Measurements from ENCODE around the gene TIMM50. TPM values are rescaled to one million over a fixed set of nuclear protein-coding genes. Genes with fewer than 3 reads are reported as not detected.

TIMM50 gene
- total and polyA plus RNA-seq, 12 donors: 67.3 to 160 (median 79.9) TPM

DNA sequence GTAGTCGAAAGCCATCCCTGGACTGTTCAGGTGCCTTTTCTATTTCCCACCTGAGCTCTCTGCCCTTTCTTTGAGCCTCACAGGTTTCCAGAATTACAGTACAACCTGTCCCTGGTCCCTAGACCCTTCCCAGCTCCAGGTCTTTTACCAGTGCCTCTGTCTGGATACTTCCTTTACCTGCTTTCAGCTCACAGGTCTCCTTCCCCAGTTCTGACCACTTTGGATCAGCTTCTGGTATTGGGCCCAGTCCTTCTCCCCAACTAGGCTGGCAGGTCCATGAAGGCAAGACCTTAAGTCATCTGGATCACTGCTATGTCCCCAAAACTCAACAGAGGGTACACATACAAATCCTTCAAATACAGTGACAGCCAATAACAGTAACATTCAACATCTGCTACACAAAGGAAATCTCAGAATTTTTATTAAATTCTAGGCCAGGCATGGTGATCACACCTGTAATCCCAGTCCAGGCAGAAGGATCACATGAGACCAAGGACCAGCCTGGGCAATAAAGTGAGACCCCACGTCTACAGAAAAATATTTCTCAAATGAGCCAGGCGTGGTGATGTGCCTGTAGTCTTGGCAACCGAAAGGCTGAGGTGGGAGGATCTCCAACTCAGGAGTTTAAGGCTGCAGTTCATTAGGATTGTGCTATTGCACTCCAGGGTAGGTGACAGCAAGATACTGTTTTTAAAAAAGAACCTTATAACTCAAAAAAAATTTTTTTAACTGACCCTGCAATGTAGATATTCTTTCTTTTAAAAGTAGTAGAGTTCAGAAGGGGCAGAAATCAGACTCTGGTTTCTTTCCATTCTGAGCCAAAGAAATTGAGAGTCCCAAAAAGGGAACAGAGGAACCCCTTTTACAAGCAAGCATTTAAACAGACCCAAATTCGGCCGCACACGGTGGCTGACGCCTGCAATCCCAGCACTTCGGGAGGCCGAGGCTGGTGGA is 46.2 kb upstream of the TIMM50 start:
- Histone ChIP-seq H3K4me1 (peaks cover 10 to 49% (median 29%) of the 10 kb centered on the region in 9 donors), H3K9me3 (no peaks in the 10 kb centered on the region), H3K36me3 (peaks cover 0 to 34% (median 26%) of the 10 kb centered on the region in 9 donors), H3K27me3 (peaks cover 0 to 6% (median 0%) of the 10 kb centered on the region in 7 donors), H3K27ac (peak overlapping the region in 6 of 10 donors; percentile 84 to 96 (median 90)), H3K4me3 (peak overlapping the region in 9 of 10 donors; percentile 78 to 99 (median 86))
- 58 to 64% methylated on average over 10 of the region's 10 CpGs for WGBS, 2 donors
- no peak for DNase-seq
- intact Hi-C loops (cut with DNase I): no loop called here
- no peak for ATAC-seq
- TF ChIP-seq, protein P1, sequence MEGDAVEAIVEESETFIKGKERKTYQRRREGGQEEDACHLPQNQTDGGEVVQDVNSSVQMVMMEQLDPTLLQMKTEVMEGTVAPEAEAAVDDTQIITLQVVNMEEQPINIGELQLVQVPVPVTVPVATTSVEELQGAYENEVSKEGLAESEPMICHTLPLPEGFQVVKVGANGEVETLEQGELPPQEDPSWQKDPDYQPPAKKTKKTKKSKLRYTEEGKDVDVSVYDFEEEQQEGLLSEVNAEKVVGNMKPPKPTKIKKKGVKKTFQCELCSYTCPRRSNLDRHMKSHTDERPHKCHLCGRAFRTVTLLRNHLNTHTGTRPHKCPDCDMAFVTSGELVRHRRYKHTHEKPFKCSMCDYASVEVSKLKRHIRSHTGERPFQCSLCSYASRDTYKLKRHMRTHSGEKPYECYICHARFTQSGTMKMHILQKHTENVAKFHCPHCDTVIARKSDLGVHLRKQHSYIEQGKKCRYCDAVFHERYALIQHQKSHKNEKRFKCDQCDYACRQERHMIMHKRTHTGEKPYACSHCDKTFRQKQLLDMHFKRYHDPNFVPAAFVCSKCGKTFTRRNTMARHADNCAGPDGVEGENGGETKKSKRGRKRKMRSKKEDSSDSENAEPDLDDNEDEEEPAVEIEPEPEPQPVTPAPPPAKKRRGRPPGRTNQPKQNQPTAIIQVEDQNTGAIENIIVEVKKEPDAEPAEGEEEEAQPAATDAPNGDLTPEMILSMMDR (IDR thresholded peaks at IDR 0.05): no peak

DNA sequence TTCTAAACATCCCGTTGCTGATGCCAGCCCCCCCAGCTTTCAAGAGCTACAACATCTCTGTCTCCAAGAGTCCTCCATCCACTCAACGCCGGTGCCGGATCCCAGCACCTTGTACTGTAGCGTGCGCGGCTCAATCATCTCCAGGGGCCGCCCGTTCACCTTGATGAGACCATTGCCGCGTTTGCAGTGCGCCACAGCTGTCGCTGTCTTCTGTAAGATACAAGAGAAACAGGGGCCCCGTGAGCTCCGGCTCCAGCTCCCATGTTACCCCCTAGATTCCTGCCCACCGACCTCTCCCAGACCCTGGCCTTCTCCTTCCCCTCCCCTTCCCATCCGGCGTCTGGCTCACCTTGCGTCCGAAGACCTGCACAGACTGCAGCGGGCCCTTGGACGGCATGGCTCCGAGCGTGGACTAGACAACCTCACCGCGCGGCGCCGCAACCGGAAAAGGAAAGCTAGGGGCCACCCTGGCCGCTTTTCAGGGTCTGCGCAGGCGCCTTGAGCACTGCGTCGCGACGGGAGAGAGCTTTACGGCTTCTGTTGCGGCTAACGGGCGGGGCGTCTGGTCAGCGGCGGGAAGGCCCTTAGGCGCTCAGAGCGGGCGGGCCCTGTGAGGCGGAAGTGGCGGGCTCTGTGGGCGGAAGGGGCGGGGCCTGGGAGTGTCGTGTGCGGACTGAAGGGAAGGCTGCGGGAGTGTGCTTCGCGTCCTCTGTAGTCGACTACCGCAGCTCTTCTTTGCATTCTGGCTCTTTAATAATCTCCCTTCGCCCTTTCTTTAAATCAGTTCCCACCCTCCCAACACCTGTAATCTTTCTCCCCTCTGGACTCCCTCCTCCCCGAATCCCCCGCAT is 44.9 kb upstream of the TIMM50 start, which contains the start of gene RPS16:
Gene RPS16, minus strand, starts transcription at position 451 of the 851 bp plus-strand sequence. Its CDS starts 54 bp downstream, at position 397.
- ATAC-seq: peak; percentile 98 to 100 (median 99)
- H3K4me3 ChIP-seq: peak within 1 kb of the TSS; percentile 78 to 99 (median 84)
- H3K9me3 ChIP-seq: no peaks in the 10 kb centered on the region
- intact Hi-C loops (cut with DNase I): no loop called here
- H3K4me1 ChIP-seq: peaks cover 10 to 45% (median 27%) of the 10 kb centered on the region in 9 donors
- H3K27me3 ChIP-seq: peaks cover 0 to 6% (median 0%) of the 10 kb centered on the region in 7 donors
- 0% methylated on average over 61 of the region's 61 CpGs for WGBS, 2 donors
- H3K27ac ChIP-seq: peak within 1 kb of the TSS; percentile 59 to 96 (median 88)
- H3K36me3 ChIP-seq: peaks cover 0 to 34% (median 26%) of the 10 kb centered on the region in 9 donors
- peak; percentile 99 for DNase-seq
- TF ChIP-seq, protein P1 (IDR thresholded peaks at IDR 0.05): peak in 2 of 9 donors; percentile 9 to 18

DNA sequence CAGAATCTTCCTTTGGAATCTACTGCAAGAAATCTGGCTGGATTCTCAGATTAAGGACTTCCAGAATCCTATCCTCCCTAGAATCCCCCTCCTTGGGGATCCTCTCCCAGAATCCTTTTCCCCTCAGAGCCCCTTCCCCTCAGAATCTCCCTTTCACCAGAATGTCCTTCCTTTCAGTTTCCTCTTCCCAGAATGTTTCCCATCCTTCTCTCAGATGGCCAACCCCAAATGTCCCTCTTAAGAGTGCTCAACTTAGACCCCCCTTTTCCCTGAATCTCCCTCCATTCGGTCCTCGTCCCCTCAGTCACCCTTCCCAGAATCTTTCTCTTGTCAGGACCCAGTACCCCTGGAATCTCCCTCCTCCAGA is 44.3 kb upstream of the TIMM50 start:
- Histone ChIP-seq H3K36me3 (peaks cover 0 to 34% (median 26%) of the 10 kb centered on the region in 9 donors), H3K4me1 (peaks cover 10 to 40% (median 27%) of the 10 kb centered on the region in 9 donors), H3K9me3 (no peaks in the 10 kb centered on the region), H3K27me3 (peaks cover 0 to 6% (median 0%) of the 10 kb centered on the region in 7 donors), H3K4me3 (peak overlapping the region; percentile 18 to 99 (median 84)), H3K27ac (peak overlapping the region; percentile 28 to 96 (median 87))
- TF ChIP-seq, protein P1 (IDR thresholded peaks at IDR 0.05): no peak
- ATAC-seq (no peak), DNase-seq (no peak)
- 0% methylated on average over 2 of the region's 2 CpGs for WGBS, 2 donors
- intact Hi-C loops (cut with DNase I): no loop called here

All from heart right ventricle (tissue), 16 donors.